HEK293T (cell line): ENCODE results near the gene PSMA7.

ENCODE experiments used
- ARNT ChIP-seq: fragments of 450-650 bp; IDR thresholded peaks from 2 replicates; pipeline ENCODE4 v1.6.1; 2017; ENCODE audit warnings: mild to moderate bottlenecking
- BHLHE40 ChIP-seq: fragments of 450-650 bp; IDR thresholded peaks from 2 replicates; pipeline ENCODE4 v1.6.1; 2016; ENCODE audit warnings: mild to moderate bottlenecking, moderate library complexity, borderline replicate concordance
- CTBP1 ChIP-seq: fragments of 450-650 bp; IDR thresholded peaks from 2 replicates; pipeline ENCODE4 v1.6.1; 2016; ENCODE audit warnings: borderline replicate concordance
- ELF4 ChIP-seq: fragments of 450-650 bp; IDR thresholded peaks from 2 replicates; pipeline ENCODE4 v1.6.1; 2017; ENCODE audit warnings: antibody characterized with exemption
- FOXK2 ChIP-seq: fragments of 450-650 bp; IDR thresholded peaks from 2 replicates; pipeline ENCODE4 v1.6.1; 2016; ENCODE audit warnings: mild to moderate bottlenecking
- FOXM1 ChIP-seq: fragments of 450-650 bp; IDR thresholded peaks from 2 replicates; pipeline ENCODE4 v1.6.1; 2017; ENCODE audit warnings: mild to moderate bottlenecking, borderline replicate concordance
- L3MBTL2 ChIP-seq: fragments of 450-650 bp; conservative IDR thresholded peaks from 2 replicates; pipeline ENCODE4 v1.6.1; 2016; ENCODE audit warnings: mild to moderate bottlenecking
- LEF1 ChIP-seq: fragments of 450-650 bp; IDR thresholded peaks from 2 replicates; pipeline ENCODE4 v1.6.1; 2017; ENCODE audit warnings: mild to moderate bottlenecking, borderline replicate concordance
- NFRKB ChIP-seq: fragments of 450-650 bp; IDR thresholded peaks from 2 replicates; pipeline ENCODE4 v1.6.1; 2016; ENCODE audit warnings: mild to moderate bottlenecking, moderate library complexity
- SP1 ChIP-seq: fragments of 450-650 bp; IDR thresholded peaks from 2 replicates; pipeline ENCODE4 v1.6.1; 2017
- SUZ12 ChIP-seq: fragments of 450-650 bp; IDR thresholded peaks from 2 replicates; pipeline ENCODE4 v1.6.1; 2016; ENCODE audit warnings: mild to moderate bottlenecking
- TF ChIP-seq, protein P1 (sequence below): fragments of 450-650 bp; IDR thresholded peaks from 2 replicates; pipeline ENCODE4 v1.6.1; 2016

DNA sequence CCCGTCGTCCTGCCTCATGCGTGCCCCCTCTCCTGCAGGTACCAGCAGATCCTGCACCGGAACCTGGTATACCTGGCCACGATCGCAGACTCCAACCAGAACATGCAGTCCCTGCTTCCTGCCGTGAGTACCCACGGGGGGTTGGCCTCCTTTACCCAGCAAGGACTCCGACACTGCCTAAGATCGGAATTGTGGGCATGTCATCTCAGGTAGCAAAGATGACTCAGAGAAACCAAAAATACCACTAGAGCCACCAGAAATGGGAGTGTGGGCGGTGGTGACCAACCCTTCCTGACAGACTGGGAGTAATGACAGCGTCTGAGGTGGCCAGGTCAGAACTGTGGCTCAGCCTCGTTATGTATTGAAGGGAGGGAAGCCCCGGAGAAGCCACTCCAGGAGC, 16.6 kb upstream of the PSMA7 start:
- TF ChIP-seq SP1, result no peak
- no peak for TF ChIP-seq FOXM1
- no peak for TF ChIP-seq SUZ12
- TF ChIP-seq, protein P1, sequence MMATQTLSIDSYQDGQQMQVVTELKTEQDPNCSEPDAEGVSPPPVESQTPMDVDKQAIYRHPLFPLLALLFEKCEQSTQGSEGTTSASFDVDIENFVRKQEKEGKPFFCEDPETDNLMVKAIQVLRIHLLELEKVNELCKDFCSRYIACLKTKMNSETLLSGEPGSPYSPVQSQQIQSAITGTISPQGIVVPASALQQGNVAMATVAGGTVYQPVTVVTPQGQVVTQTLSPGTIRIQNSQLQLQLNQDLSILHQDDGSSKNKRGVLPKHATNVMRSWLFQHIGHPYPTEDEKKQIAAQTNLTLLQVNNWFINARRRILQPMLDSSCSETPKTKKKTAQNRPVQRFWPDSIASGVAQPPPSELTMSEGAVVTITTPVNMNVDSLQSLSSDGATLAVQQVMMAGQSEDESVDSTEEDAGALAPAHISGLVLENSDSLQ, result no peak
- TF ChIP-seq NFRKB, result no peak
- no peak for TF ChIP-seq L3MBTL2
- no peak for TF ChIP-seq BHLHE40
- no peak for TF ChIP-seq LEF1
- TF ChIP-seq ARNT, result no peak
- no peak for TF ChIP-seq FOXK2
- TF ChIP-seq CTBP1, result no peak
- no peak for TF ChIP-seq ELF4
